Effector memory CD8-positive, alpha-beta T cell (primary cell): ENCODE measurements around the gene PSMB8.

ENCODE experiments used
- ATAC-seq: fragments of 150-1000 bp; cut with Tn5 transposase; replicated peaks from 2 replicates; pipeline ENCODE4 v1.10.0; 2021; ENCODE audit warnings: mild to moderate bottlenecking, moderate library complexity
- DNase-seq, 3 experiments: peaks; one replicate each; pipeline ENCODE4 v3.0.0; 2021
- H3K27ac Mint-ChIP-seq, 2 donors: one replicate each; pipeline ENCODE4 v1.8.0; 2022; ENCODE audit warnings: mild to moderate bottlenecking in 2 of 2, mixed read lengths in 2 of 2, moderate library complexity in 2 of 2
- H3K27me3 Mint-ChIP-seq, 2 donors: one replicate each; pipeline ENCODE4 v1.8.0; 2022; ENCODE audit warnings: mixed read lengths in 2 of 2
- H3K36me3 Mint-ChIP-seq: one replicate; pipeline ENCODE4 v1.8.0; 2022; ENCODE audit warnings: mild to moderate bottlenecking, moderate library complexity, mixed read lengths; ENCODE audit not compliant: insufficient read depth
- H3K4me1 Mint-ChIP-seq, 2 donors: one replicate each; pipeline ENCODE4 v1.8.0; 2022; ENCODE audit warnings: low read depth in 2 of 2, mixed read lengths in 2 of 2
- H3K4me3 Mint-ChIP-seq, 2 donors: one replicate each; pipeline ENCODE4 v1.8.0; 2022; ENCODE audit warnings: mild to moderate bottlenecking in 2 of 2, mixed read lengths in 2 of 2, moderate library complexity in 2 of 2
- H3K9me3 Mint-ChIP-seq, 2 donors: one replicate each; pipeline ENCODE4 v1.8.0; 2022; ENCODE audit warnings: mixed read lengths in 2 of 2

Gene PSMB8

GRCh38 chr6:32792901-32793435, 50.9 kb downstream of the PSMB8 start:
- Mint-ChIP-seq H3K9me3 (no peaks in the 10 kb centered on the region), H3K4me3 (no peak overlapping the region), H3K27me3 (peaks cover 83 to 93% of the 10 kb centered on the region in 2 donors), H3K4me1 (peaks cover 3 to 12% of the 10 kb centered on the region in 2 donors), H3K27ac (no peak overlapping the region), H3K36me3 (peaks cover 5% of the 10 kb centered on the region)
- DNase-seq (no peak), ATAC-seq (no peak)
